ENCODE results near the gene ARHGAP31. TPM values are rescaled to one million over a fixed set of nuclear protein-coding genes. Genes with fewer than 3 reads are reported as not detected.

Gene ARHGAP31
- total RNA-seq, 2 donors from 2014 or later, result 6.5 to 8.9 TPM

DNA sequence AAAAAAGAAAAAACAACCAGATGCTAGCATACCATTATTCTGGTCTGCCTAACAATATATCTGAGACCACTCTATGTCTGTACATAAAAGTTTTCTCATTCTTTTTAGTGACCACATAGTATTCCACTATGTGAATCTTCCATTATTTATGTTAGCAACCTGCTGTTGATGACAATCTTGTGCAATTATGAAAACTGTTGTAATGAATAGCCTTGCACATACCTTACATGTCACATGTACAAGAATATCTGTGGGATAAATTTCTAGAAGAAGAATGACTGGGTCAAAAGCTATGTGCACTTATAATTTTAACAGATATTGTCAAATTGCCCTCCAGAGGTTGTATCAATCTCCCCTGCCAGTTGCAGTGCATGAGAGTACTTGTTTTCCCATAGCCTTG is 62.5 kb downstream of the ARHGAP31 start:
- TF ChIP-seq, protein P1, sequence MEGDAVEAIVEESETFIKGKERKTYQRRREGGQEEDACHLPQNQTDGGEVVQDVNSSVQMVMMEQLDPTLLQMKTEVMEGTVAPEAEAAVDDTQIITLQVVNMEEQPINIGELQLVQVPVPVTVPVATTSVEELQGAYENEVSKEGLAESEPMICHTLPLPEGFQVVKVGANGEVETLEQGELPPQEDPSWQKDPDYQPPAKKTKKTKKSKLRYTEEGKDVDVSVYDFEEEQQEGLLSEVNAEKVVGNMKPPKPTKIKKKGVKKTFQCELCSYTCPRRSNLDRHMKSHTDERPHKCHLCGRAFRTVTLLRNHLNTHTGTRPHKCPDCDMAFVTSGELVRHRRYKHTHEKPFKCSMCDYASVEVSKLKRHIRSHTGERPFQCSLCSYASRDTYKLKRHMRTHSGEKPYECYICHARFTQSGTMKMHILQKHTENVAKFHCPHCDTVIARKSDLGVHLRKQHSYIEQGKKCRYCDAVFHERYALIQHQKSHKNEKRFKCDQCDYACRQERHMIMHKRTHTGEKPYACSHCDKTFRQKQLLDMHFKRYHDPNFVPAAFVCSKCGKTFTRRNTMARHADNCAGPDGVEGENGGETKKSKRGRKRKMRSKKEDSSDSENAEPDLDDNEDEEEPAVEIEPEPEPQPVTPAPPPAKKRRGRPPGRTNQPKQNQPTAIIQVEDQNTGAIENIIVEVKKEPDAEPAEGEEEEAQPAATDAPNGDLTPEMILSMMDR (IDR thresholded peaks at IDR 0.05), result no peak
- H3K27me3 ChIP-seq, result no peaks in the 10 kb centered on the region
- no peak for DNase-seq
- H3K36me3 ChIP-seq, result no peaks in the 10 kb centered on the region
- H3K27ac ChIP-seq, result no peak overlapping the region
- peaks cover 3% of the 10 kb centered on the region for H3K4me1 ChIP-seq
- H3K9me3 ChIP-seq, result no peaks in the 10 kb centered on the region
- intact Hi-C loops (cut with DNase I), result no loop called here
- no peak overlapping the region for H3K4me3 ChIP-seq
- no peak overlapping the region for H3K9ac ChIP-seq (ENCODE audit: low read depth in 2 of 2, low read length in 2 of 2)

DNA sequence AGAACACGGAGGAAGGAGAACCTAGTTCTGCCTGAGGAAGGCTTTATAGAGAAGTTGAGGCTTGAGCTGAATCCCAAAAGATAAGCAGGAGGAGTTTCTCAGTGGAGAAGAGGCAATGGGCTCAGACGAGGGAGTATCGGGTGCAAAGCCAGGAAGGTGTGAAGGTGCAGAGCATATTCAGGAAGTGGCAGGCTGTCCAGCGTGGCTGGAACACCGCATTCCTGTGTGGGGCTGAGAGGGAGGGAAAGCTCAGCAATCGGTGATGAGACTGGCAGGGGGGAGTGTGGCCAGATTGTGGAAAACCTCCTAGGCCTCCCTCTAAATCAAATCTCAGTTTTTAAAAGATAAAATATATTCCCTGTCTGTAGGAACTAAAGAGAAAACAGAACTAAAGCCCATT is 63.0 kb downstream of the ARHGAP31 start:
- peak overlapping the region in 1 of 2 donors; percentile 36 for H3K9ac ChIP-seq (ENCODE audit: low read depth in 2 of 2, low read length in 2 of 2)
- DNase-seq, result no peak
- no peak overlapping the region for H3K4me3 ChIP-seq
- no peak overlapping the region for H3K27ac ChIP-seq
- TF ChIP-seq, protein P1 (IDR thresholded peaks at IDR 0.05), result no peak
- peaks cover 3% of the 10 kb centered on the region for H3K4me1 ChIP-seq
- H3K9me3 ChIP-seq, result no peaks in the 10 kb centered on the region
- H3K36me3 ChIP-seq, result no peaks in the 10 kb centered on the region
- intact Hi-C loops (cut with DNase I), result no loop called here
- H3K27me3 ChIP-seq, result no peaks in the 10 kb centered on the region

- H3K4me1 ChIP-seq, result no peaks in the 10 kb centered on the region
- no peak for DNase-seq
- intact Hi-C loops (cut with DNase I), result no loop called here
- no peak overlapping the region for H3K4me3 ChIP-seq
- no peaks in the 10 kb centered on the region for H3K9me3 ChIP-seq
- H3K9ac ChIP-seq (ENCODE audit: low read depth in 2 of 2, low read length in 2 of 2), result no peak overlapping the region
- H3K27ac ChIP-seq, result no peak overlapping the region
- TF ChIP-seq, protein P1 (IDR thresholded peaks at IDR 0.05), result no peak
- H3K27me3 ChIP-seq, result no peaks in the 10 kb centered on the region
- H3K36me3 ChIP-seq, result no peaks in the 10 kb centered on the region
These were observed 65.5 kb downstream of the ARHGAP31 start for GRCh38 chr3:119359476-119360326.

- no peak for DNase-seq
- no peaks in the 10 kb centered on the region for H3K36me3 ChIP-seq
- H3K9ac ChIP-seq (ENCODE audit: low read depth in 2 of 2, low read length in 2 of 2), result no peak overlapping the region
- no peak overlapping the region for H3K27ac ChIP-seq
- H3K4me1 ChIP-seq, result no peaks in the 10 kb centered on the region
- TF ChIP-seq, protein P1 (IDR thresholded peaks at IDR 0.05), result no peak
- no peaks in the 10 kb centered on the region for H3K27me3 ChIP-seq
- intact Hi-C loops (cut with DNase I), result no loop called here
- no peak overlapping the region for H3K4me3 ChIP-seq
- no peaks in the 10 kb centered on the region for H3K9me3 ChIP-seq
These were observed 66.7 kb downstream of the ARHGAP31 start for GRCh38 chr3:119360736-119361462.

DNA sequence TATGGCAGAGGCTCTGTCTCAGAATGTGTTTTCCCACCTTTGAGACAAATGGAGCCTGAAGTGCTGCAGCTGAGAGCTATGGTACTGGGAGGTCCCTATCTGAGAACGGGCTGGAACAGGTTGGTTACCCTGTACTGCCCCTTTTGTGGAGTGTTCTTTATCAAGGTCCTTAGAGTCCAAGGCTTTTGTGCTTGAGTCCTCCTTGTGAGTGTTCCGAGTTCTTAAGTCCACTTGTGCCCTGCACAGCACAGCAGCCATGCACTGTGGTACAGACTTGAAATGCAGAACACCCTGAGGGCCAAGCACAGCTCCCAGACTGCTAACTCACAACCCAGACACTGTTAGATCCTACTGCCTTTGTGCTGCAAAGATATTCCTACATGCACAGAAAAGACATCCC is 67.8 kb downstream of the ARHGAP31 start:
- Histone ChIP-seq H3K4me3 (no peak overlapping the region), H3K27ac (no peak overlapping the region), H3K27me3 (no peaks in the 10 kb centered on the region), H3K36me3 (no peaks in the 10 kb centered on the region), H3K9ac (ENCODE audit: low read depth in 2 of 2, low read length in 2 of 2) (no peak overlapping the region), H3K4me1 (no peaks in the 10 kb centered on the region), H3K9me3 (no peaks in the 10 kb centered on the region)
- DNase-seq, result no peak
- intact Hi-C loops (cut with DNase I), result no loop called here
- TF ChIP-seq, protein P1 (IDR thresholded peaks at IDR 0.05), result no peak

All from colonic mucosa (tissue), 4 donors.